ENCODE results near the gene SH3GL3. TPM values are rescaled to one million over a fixed set of nuclear protein-coding genes. Genes with fewer than 3 reads are reported as not detected.

SH3GL3 gene
- total RNA-seq, 4 donors from 2014 or later, result 0.84 to 1.1 (median 0.97) TPM; not detected in 1

- intact Hi-C loops (cut with DNase I; ENCODE audit: low total_unique reads), result loop anchor here (10.0 kb wide), 1 partner anchor 70 kb away; no protein-coding TSS in a partner anchor
- no peak for DNase-seq (ENCODE audit: low spot score in 2 of 2)
- WGBS, 2 donors, result 64 to 85% methylated on average over 4 of the region's 4 CpGs
- TF ChIP-seq CTCF (IDR thresholded peaks at IDR 0.05), result no peak
- no peak for TF ChIP-seq POLR2A (IDR thresholded peaks at IDR 0.05)
- H3K4me3 ChIP-seq (ENCODE audit: low read depth, poor library complexity, severe bottlenecking), result no peak overlapping the region
These were observed 27.4 kb downstream of the SH3GL3 start for GRCh38 chr15:83474578-83474977.

GRCh38 chr15:83475551-83475950 lies 28.4 kb downstream of the SH3GL3 start:
- 94 to 95% methylated on average over 2 of the region's 2 CpGs for WGBS, 2 donors
- no peak overlapping the region for H3K4me3 ChIP-seq (ENCODE audit: low read depth, poor library complexity, severe bottlenecking)
- intact Hi-C loops (cut with DNase I; ENCODE audit: low total_unique reads), result loop anchor here (10.0 kb wide), 1 partner anchor 69 kb away; no protein-coding TSS in a partner anchor
- TF ChIP-seq POLR2A (IDR thresholded peaks at IDR 0.05) (no peak), CTCF (IDR thresholded peaks at IDR 0.05) (no peak)
- DNase-seq (ENCODE audit: low spot score in 2 of 2), result no peak

- no peak for DNase-seq (ENCODE audit: low spot score in 2 of 2)
- WGBS, 2 donors, result 73 to 85% methylated on average over 2 of the region's 2 CpGs
- intact Hi-C loops (cut with DNase I; ENCODE audit: low total_unique reads), result loop anchor here (10.0 kb wide), 1 partner anchor 69 kb away; no protein-coding TSS in a partner anchor
- TF ChIP-seq CTCF (IDR thresholded peaks at IDR 0.05) (no peak), POLR2A (IDR thresholded peaks at IDR 0.05) (no peak)
- no peak overlapping the region for H3K4me3 ChIP-seq (ENCODE audit: low read depth, poor library complexity, severe bottlenecking)
These were observed 28.9 kb downstream of the SH3GL3 start for GRCh38 chr15:83476066-83476465.

- 84 to 89% methylated on average over 2 of the region's 2 CpGs for WGBS, 2 donors
- H3K4me3 ChIP-seq (ENCODE audit: low read depth, poor library complexity, severe bottlenecking), result no peak overlapping the region
These were observed 29.6 kb downstream of the SH3GL3 start for GRCh38 chr15:83476708-83477107.

GRCh38 chr15:83477172-83477807 lies 30.1 kb downstream of the SH3GL3 start:
- 65 to 73% methylated on average over 3 of the region's 3 CpGs for WGBS, 2 donors
- H3K4me3 ChIP-seq (ENCODE audit: low read depth, poor library complexity, severe bottlenecking), result no peak overlapping the region
- no peak for TF ChIP-seq CTCF (IDR thresholded peaks at IDR 0.05)
- TF ChIP-seq POLR2A (IDR thresholded peaks at IDR 0.05), result no peak
- intact Hi-C loops (cut with DNase I; ENCODE audit: low total_unique reads), result loop anchor here (10.0 kb wide), 1 partner anchor 68 kb away; no protein-coding TSS in a partner anchor
- DNase-seq (ENCODE audit: low spot score in 2 of 2), result no peak

More at GRCh38 chr15:83476708-83477107, 29.6 kb downstream of the SH3GL3 start:
- no peak for TF ChIP-seq CTCF (IDR thresholded peaks at IDR 0.05)
- TF ChIP-seq POLR2A (IDR thresholded peaks at IDR 0.05), result no peak
- intact Hi-C loops (cut with DNase I; ENCODE audit: low total_unique reads), result loop anchor here (10.0 kb wide), 1 partner anchor 68 kb away; no protein-coding TSS in a partner anchor
- no peak for DNase-seq (ENCODE audit: low spot score in 2 of 2)

Data from lower leg skin (tissue), 4 donors.